Upper lobe of right lung (tissue), 1 donor: Measurements from ENCODE around the gene CHN2. TPM values are rescaled to one million over a fixed set of nuclear protein-coding genes. Genes with fewer than 3 reads are reported as not detected.

ENCODE experiments used
- ATAC-seq: fragments of 200-7000 bp; cut with Tn5 transposase; one replicate; pipeline ENCODE4 v1.9.1; 2020; ENCODE audit warnings: mild to moderate bottlenecking, moderate library complexity
- DNase-seq: peaks from one replicate; pipeline ENCODE4 v3.0.0-alpha.2; 2020
- H3K27ac ChIP-seq: fragments of 200-600 bp; one replicate; pipeline ENCODE4 v1.8.0; 2022
- H3K27me3 ChIP-seq: fragments of 200-600 bp; one replicate; pipeline ENCODE4 v1.8.0; 2022; ENCODE audit warnings: mild to moderate bottlenecking
- H3K36me3 ChIP-seq: fragments of 200-600 bp; one replicate; pipeline ENCODE4 v1.8.0; 2022
- H3K4me1 ChIP-seq: fragments of 200-600 bp; one replicate; pipeline ENCODE4 v1.8.0; 2022
- H3K4me3 ChIP-seq: fragments of 200-600 bp; one replicate; pipeline ENCODE4 v1.8.0; 2022; ENCODE audit warnings: mild to moderate bottlenecking
- H3K9me3 ChIP-seq: fragments of 200-600 bp; one replicate; pipeline ENCODE4 v1.8.0; 2022
- CTCF ChIP-seq: fragments of 200-600 bp; IDR thresholded peaks from one replicate; pipeline ENCODE4 v1.8.0; 2022; ENCODE audit warnings: antibody characterized with exemption
- intact Hi-C: fragments of 100-400 bp; cut with DNase I; formaldehyde crosslinking; loops from one replicate; pipeline ENCODE4 v1.11.0; 2022
- total RNA-seq: library from RNA; stranded (reverse); fragmentation: NEBNext Ultra II Directional; extraction: Animal tissue kit (Norgen Biotek cat#: 25700); gene quantifications from one replicate; pipeline ENCODE4 v1.2.1, GENCODE V29; 2021
- donor health status: DM: no; HTN: yes; CAD: no; lungs with severe emphysema.

CHN2 gene
- total RNA-seq, 1 donor from 2014 or later = 14.4 TPM

GRCh38 chr7:29429401-29429800 lies 234.8 kb downstream of the CHN2 start:
- Histone ChIP-seq H3K27me3 (no peaks in the 10 kb centered on the region), H3K4me1 (no peaks in the 10 kb centered on the region), H3K27ac (no peak overlapping the region), H3K36me3 (no peaks in the 10 kb centered on the region), H3K9me3 (no peaks in the 10 kb centered on the region), H3K4me3 (no peak overlapping the region)
- DNase-seq (no peak), ATAC-seq (no peak)
- intact Hi-C loops = no loop called here
- TF ChIP-seq CTCF = no peak

GRCh38 chr7:29430279-29430949 lies 235.8 kb downstream of the CHN2 start:
- Histone ChIP-seq H3K4me3 (no peak overlapping the region), H3K27ac (no peak overlapping the region), H3K36me3 (no peaks in the 10 kb centered on the region), H3K9me3 (no peaks in the 10 kb centered on the region), H3K4me1 (no peaks in the 10 kb centered on the region), H3K27me3 (no peaks in the 10 kb centered on the region)
- ATAC-seq = no peak
- no peak for DNase-seq
- intact Hi-C loops = no loop called here
- no peak for TF ChIP-seq CTCF

- Histone ChIP-seq H3K36me3 (no peaks in the 10 kb centered on the region), H3K9me3 (no peaks in the 10 kb centered on the region), H3K27ac (no peak overlapping the region), H3K27me3 (no peaks in the 10 kb centered on the region), H3K4me1 (no peaks in the 10 kb centered on the region), H3K4me3 (no peak overlapping the region)
- no peak for DNase-seq
- intact Hi-C loops = no loop called here
- ATAC-seq = no peak
- TF ChIP-seq CTCF = no peak
These were observed 237.1 kb downstream of the CHN2 start for GRCh38 chr7:29431686-29432085.

GRCh38 chr7:29432721-29433120 lies 238.1 kb downstream of the CHN2 start:
- Histone ChIP-seq H3K4me1 (no peaks in the 10 kb centered on the region), H3K4me3 (no peak overlapping the region), H3K27me3 (no peaks in the 10 kb centered on the region), H3K27ac (no peak overlapping the region), H3K36me3 (no peaks in the 10 kb centered on the region), H3K9me3 (no peaks in the 10 kb centered on the region)
- no peak for ATAC-seq
- DNase-seq = no peak
- TF ChIP-seq CTCF = no peak
- intact Hi-C loops = no loop called here

GRCh38 chr7:29434380-29434768 lies 239.8 kb downstream of the CHN2 start:
- no peaks in the 10 kb centered on the region for H3K9me3 ChIP-seq
- TF ChIP-seq CTCF = no peak
- no peak for DNase-seq
- H3K4me1 ChIP-seq = no peaks in the 10 kb centered on the region
- intact Hi-C loops = no loop called here
- H3K27me3 ChIP-seq = no peaks in the 10 kb centered on the region
- no peaks in the 10 kb centered on the region for H3K36me3 ChIP-seq
- ATAC-seq = no peak
- no peak overlapping the region for H3K27ac ChIP-seq
- H3K4me3 ChIP-seq = no peak overlapping the region

- Histone ChIP-seq H3K9me3 (no peaks in the 10 kb centered on the region), H3K4me3 (no peak overlapping the region), H3K4me1 (no peaks in the 10 kb centered on the region), H3K27ac (no peak overlapping the region), H3K27me3 (no peaks in the 10 kb centered on the region), H3K36me3 (no peaks in the 10 kb centered on the region)
- TF ChIP-seq CTCF = no peak
- ATAC-seq (no peak), DNase-seq (no peak)
- intact Hi-C loops = no loop called here
These were observed 240.6 kb downstream of the CHN2 start for GRCh38 chr7:29435167-29435566.
